Thyroid gland (tissue), 4 donors: ENCODE results near the gene ST8SIA2. TPM values are rescaled to one million over a fixed set of nuclear protein-coding genes. Genes with fewer than 3 reads are reported as not detected.

ENCODE experiments used
- DNase-seq, 2 donors: peaks; one replicate each; pipeline ENCODE4 v3.0.0-alpha.2; 2019
- H3K27ac ChIP-seq, 3 donors: fragments of 200-600 bp; sonication (generic); 1 replicate in 2 of 3; 2 replicates in 1 of 3; pipeline ENCODE4 v1.5.1; 2016 to 2019; ENCODE audit warnings: mild to moderate bottlenecking in 1 of 3, moderate library complexity in 1 of 3
- H3K27me3 ChIP-seq: fragments of 200-600 bp; sonication (generic); one replicate; pipeline ENCODE4 v1.5.1; 2019
- H3K36me3 ChIP-seq, 2 donors: fragments of 200-600 bp; sonication (generic); one replicate each; pipeline ENCODE4 v1.5.1; 2016 to 2019
- H3K4me1 ChIP-seq, 2 donors: fragments of 200-600 bp; sonication (generic); one replicate each; pipeline ENCODE4 v1.5.1; 2017 to 2019
- H3K4me3 ChIP-seq, 3 donors: fragments of 200-600 bp; sonication (generic); replicated peaks in 1 of 3; 1 replicate in 2 of 3; 2 replicates in 1 of 3; pipeline ENCODE4 v1.5.1; 2016; ENCODE audit warnings: mild to moderate bottlenecking in 1 of 3
- H3K9me3 ChIP-seq: fragments of 200-600 bp; sonication (generic); one replicate; pipeline ENCODE4 v1.5.1; 2017
- CTCF ChIP-seq, 6 experiments: fragments of 200-600 bp in 3 of 6; fragments of 450-650 bp in 3 of 6; sonication (generic) in 3 of 6; IDR thresholded peaks; one replicate each; pipeline ENCODE4 v1.5.1; 2016 to 2019; ENCODE audit warnings: antibody characterized with exemption in 6 of 6, mild to moderate bottlenecking in 2 of 6, inconsistent platforms in 1 of 6, moderate library complexity in 1 of 6
- POLR2A ChIP-seq, 2 donors: fragments of 450-650 bp; IDR thresholded peaks; one replicate each; pipeline ENCODE4 v1.6.1; 2017; ENCODE audit warnings: antibody characterized with exemption in 2 of 2, mild to moderate bottlenecking in 2 of 2, moderate library complexity in 1 of 2
- WGBS, 2 donors: methylation state at CpG; one replicate each; pipeline ENCODE4 v1.1.5; 2017; 5-methylcytosine and 5-hydroxymethylcytosine counted together
- intact Hi-C: fragments of 100-400 bp; cut with DNase I; formaldehyde crosslinking; loops from one replicate; pipeline ENCODE4 v1.15.1; 2023
- total RNA-seq, 4 donors: library from RNA; depleted of rRNA; stranded (reverse); fragments of >200 nt; gene quantifications; one replicate each; pipeline ENCODE4 v1.2.3, GENCODE V29; 2016

Gene ST8SIA2
- total RNA-seq, 4 donors from 2014 or later: under 0.01 to 4.3 TPM; not detected in 2

- Histone ChIP-seq H3K27ac (no peak overlapping the region), H3K27me3 (no peaks in the 10 kb centered on the region), H3K9me3 (no peaks in the 10 kb centered on the region), H3K4me3 (no peak overlapping the region), H3K4me1 (no peaks in the 10 kb centered on the region), H3K36me3 (no peaks in the 10 kb centered on the region)
- TF ChIP-seq CTCF (IDR thresholded peaks at IDR 0.05) (no peak), POLR2A (IDR thresholded peaks at IDR 0.05) (no peak)
- intact Hi-C loops: no loop called here
- WGBS, 2 donors: 65 to 70% methylated on average over 2 of the region's 2 CpGs
- peak in 1 of 2 donors; percentile 11 for DNase-seq
Observed at GRCh38 chr15:92429378-92430068, 35.8 kb downstream of the ST8SIA2 start.

- Histone ChIP-seq H3K4me1 (no peaks in the 10 kb centered on the region), H3K4me3 (no peak overlapping the region), H3K27ac (no peak overlapping the region), H3K9me3 (no peaks in the 10 kb centered on the region), H3K27me3 (no peaks in the 10 kb centered on the region), H3K36me3 (no peaks in the 10 kb centered on the region)
- DNase-seq: no peak
- 88 to 90% methylated on average over 1 of the region's 1 CpG for WGBS, 2 donors
- intact Hi-C loops: no loop called here
- TF ChIP-seq POLR2A (IDR thresholded peaks at IDR 0.05): no peak
- TF ChIP-seq CTCF (IDR thresholded peaks at IDR 0.05): no peak
Observed at GRCh38 chr15:92430069-92430440, 36.4 kb downstream of the ST8SIA2 start.

- Histone ChIP-seq H3K27ac (no peak overlapping the region), H3K4me3 (no peak overlapping the region), H3K36me3 (no peaks in the 10 kb centered on the region), H3K27me3 (no peaks in the 10 kb centered on the region), H3K9me3 (no peaks in the 10 kb centered on the region), H3K4me1 (peaks cover 0 to 13% of the 10 kb centered on the region in 2 donors)
- intact Hi-C loops: no loop called here
- no peak for TF ChIP-seq POLR2A (IDR thresholded peaks at IDR 0.05)
- no peak for TF ChIP-seq CTCF (IDR thresholded peaks at IDR 0.05)
- WGBS, 2 donors: 86 to 88% methylated on average over 3 of the region's 3 CpGs
- no peak for DNase-seq
Observed at GRCh38 chr15:92435145-92435544, 41.5 kb downstream of the ST8SIA2 start.

- Histone ChIP-seq H3K36me3 (no peaks in the 10 kb centered on the region), H3K4me1 (peaks cover 0 to 13% of the 10 kb centered on the region in 2 donors), H3K27ac (no peak overlapping the region), H3K9me3 (no peaks in the 10 kb centered on the region), H3K27me3 (no peaks in the 10 kb centered on the region), H3K4me3 (no peak overlapping the region)
- WGBS, 2 donors: 43 to 54% methylated on average over 11 to 12 of the region's 12 CpGs
- DNase-seq: peak; percentile 34 to 49
- TF ChIP-seq CTCF (IDR thresholded peaks at IDR 0.05) (no peak), POLR2A (IDR thresholded peaks at IDR 0.05) (no peak)
- intact Hi-C loops: no loop called here
Observed at GRCh38 chr15:92438471-92438870, 44.8 kb downstream of the ST8SIA2 start.

GRCh38 chr15:92443381-92443780, 49.7 kb downstream of the ST8SIA2 start:
- Histone ChIP-seq H3K9me3 (no peaks in the 10 kb centered on the region), H3K27ac (no peak overlapping the region), H3K4me1 (peaks cover 0 to 11% of the 10 kb centered on the region in 2 donors), H3K36me3 (no peaks in the 10 kb centered on the region), H3K27me3 (no peaks in the 10 kb centered on the region), H3K4me3 (no peak overlapping the region)
- intact Hi-C loops: no loop called here
- WGBS, 2 donors: 86 to 93% methylated on average over 3 of the region's 3 CpGs
- no peak for DNase-seq
- no peak for TF ChIP-seq POLR2A (IDR thresholded peaks at IDR 0.05)
- no peak for TF ChIP-seq CTCF (IDR thresholded peaks at IDR 0.05)
